Loucy (cell line): ENCODE measurements around the gene DGAT2.

Experiments
- H2AFZ ChIP-seq: fragments of 200-600 bp; sonication (generic); 2 replicates; pipeline ENCODE4 v1.6.0; 2016; ENCODE audit warnings: antibody characterized with exemption, mild to moderate bottlenecking, low read length, moderate library complexity
- H3F3A ChIP-seq: fragments of 200-600 bp; 2 replicates; pipeline ENCODE4 v1.6.0; 2016; ENCODE audit warnings: antibody characterized with exemption, low read depth, mild to moderate bottlenecking
- H3K27me3 ChIP-seq: fragments of 200-600 bp; sonication (generic); 2 replicates; pipeline ENCODE4 v1.6.1; 2014; ENCODE audit warnings: low read length, mild to moderate bottlenecking; ENCODE audit not compliant: insufficient read depth, poor library complexity, severe bottlenecking
- H3K36me3 ChIP-seq: fragments of 200-600 bp; sonication (generic); 2 replicates; pipeline ENCODE4 v1.6.1; 2016; ENCODE audit warnings: low read length; ENCODE audit not compliant: insufficient read depth
- H3K4me1 ChIP-seq: fragments of 200-600 bp; sonication (generic); 2 replicates; pipeline ENCODE4 v1.5.1; 2014; ENCODE audit warnings: low read length, mild to moderate bottlenecking; ENCODE audit not compliant: insufficient read depth, poor library complexity, severe bottlenecking
- H3K4me2 ChIP-seq: fragments of 200-600 bp; sonication (generic); 2 replicates; pipeline ENCODE4 v1.6.0; 2014; ENCODE audit warnings: antibody characterized with exemption, low read length, low read depth, mild to moderate bottlenecking; ENCODE audit not compliant: poor library complexity, severe bottlenecking
- H3K4me3 ChIP-seq: fragments of 200-600 bp; sonication (generic); 2 replicates; pipeline ENCODE4 v1.5.1; 2014; ENCODE audit warnings: low read length, mild to moderate bottlenecking, mixed read lengths; ENCODE audit not compliant: poor library complexity, severe bottlenecking
- H3K79me2 ChIP-seq: fragments of 200-600 bp; sonication (generic); 2 replicates; pipeline ENCODE4 v1.6.1; 2014; ENCODE audit warnings: low read length; ENCODE audit not compliant: insufficient read depth
- H3K9ac ChIP-seq: fragments of 200-600 bp; sonication (generic); 2 replicates; pipeline ENCODE4 v1.6.0; 2014; ENCODE audit warnings: mild to moderate bottlenecking, low read depth, low read length, moderate library complexity; ENCODE audit not compliant: poor library complexity, severe bottlenecking
- H3K9me2 ChIP-seq: fragments of 200-600 bp; sonication (generic); replicated peaks from 2 replicates; pipeline ENCODE4 v1.6.1; 2016; ENCODE audit warnings: low read depth, low read length, mixed read lengths
- H3K9me3 ChIP-seq: fragments of 200-600 bp; sonication (generic); 2 replicates; pipeline ENCODE4 v1.6.1; 2014; ENCODE audit warnings: mild to moderate bottlenecking, antibody characterized with exemption, low read length, low read depth; ENCODE audit not compliant: insufficient read depth
- H4K20me1 ChIP-seq: fragments of 200-600 bp; sonication (generic); 2 replicates; pipeline ENCODE4 v1.6.0; 2014; ENCODE audit warnings: antibody characterized with exemption, low read length, mild to moderate bottlenecking; ENCODE audit not compliant: insufficient read depth, poor library complexity, severe bottlenecking
- CTCF ChIP-seq: fragments of 200-600 bp; sonication (generic); conservative IDR thresholded peaks from 2 replicates; pipeline ENCODE4 v1.5.1; 2014; ENCODE audit warnings: mild to moderate bottlenecking, antibody characterized with exemption, low read length
- EZH2phosphoT487 ChIP-seq: fragments of 200-600 bp; IDR thresholded peaks from 2 replicates; pipeline ENCODE4 v1.6.1; 2018; ENCODE audit warnings: antibody characterized with exemption, mild to moderate bottlenecking, moderate library complexity, borderline replicate concordance

DGAT2 gene

DNA sequence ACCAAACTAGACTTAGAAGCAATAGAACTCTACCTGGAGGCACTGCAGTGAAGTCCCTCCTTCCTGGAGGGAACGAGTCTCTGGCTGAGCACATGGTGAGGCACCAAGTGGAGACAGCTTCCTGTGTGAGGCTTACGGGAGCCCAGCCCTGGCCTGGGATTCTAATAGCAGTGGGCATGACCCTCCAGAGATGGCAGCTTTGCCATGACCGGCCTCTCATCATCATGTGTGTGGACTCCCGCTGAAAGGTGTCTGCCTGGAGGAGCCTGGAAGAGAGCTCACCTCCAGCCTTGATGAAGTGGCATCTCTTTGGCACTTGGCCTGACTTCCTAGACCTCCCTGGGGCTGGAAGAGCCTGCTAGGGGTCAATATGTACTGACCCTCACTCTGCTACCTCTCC, 8.0 kb downstream of the DGAT2 start:
- no peak overlapping the region for H3K4me3 ChIP-seq
- no peaks in the 10 kb centered on the region for H4K20me1 ChIP-seq
- H3K27me3 ChIP-seq = no peaks in the 10 kb centered on the region
- no peaks in the 10 kb centered on the region for H3K36me3 ChIP-seq
- no peaks in the 10 kb centered on the region for H3K79me2 ChIP-seq
- H3K4me1 ChIP-seq = peaks cover 13% of the 10 kb centered on the region
- H3F3A ChIP-seq = no peaks in the 10 kb centered on the region
- no peaks in the 10 kb centered on the region for H3K9me2 ChIP-seq
- H3K4me2 ChIP-seq = no peak overlapping the region
- no peak for TF ChIP-seq CTCF
- TF ChIP-seq EZH2phosphoT487 = no peak
- no peak overlapping the region for H3K9ac ChIP-seq
- H2AFZ ChIP-seq = no peak overlapping the region
- no peaks in the 10 kb centered on the region for H3K9me3 ChIP-seq

GRCh38 chr11:75777461-75778110, 9.0 kb downstream of the DGAT2 start:
- no peaks in the 10 kb centered on the region for H3K79me2 ChIP-seq
- H3K4me1 ChIP-seq = peaks cover 11% of the 10 kb centered on the region
- no peaks in the 10 kb centered on the region for H3F3A ChIP-seq
- H2AFZ ChIP-seq = no peak overlapping the region
- H3K9me2 ChIP-seq = no peaks in the 10 kb centered on the region
- no peak overlapping the region for H3K4me2 ChIP-seq
- H4K20me1 ChIP-seq = no peaks in the 10 kb centered on the region
- no peaks in the 10 kb centered on the region for H3K36me3 ChIP-seq
- no peak overlapping the region for H3K4me3 ChIP-seq
- TF ChIP-seq EZH2phosphoT487 = no peak
- no peak for TF ChIP-seq CTCF
- no peak overlapping the region for H3K9ac ChIP-seq
- H3K9me3 ChIP-seq = no peaks in the 10 kb centered on the region
- no peaks in the 10 kb centered on the region for H3K27me3 ChIP-seq

DNA sequence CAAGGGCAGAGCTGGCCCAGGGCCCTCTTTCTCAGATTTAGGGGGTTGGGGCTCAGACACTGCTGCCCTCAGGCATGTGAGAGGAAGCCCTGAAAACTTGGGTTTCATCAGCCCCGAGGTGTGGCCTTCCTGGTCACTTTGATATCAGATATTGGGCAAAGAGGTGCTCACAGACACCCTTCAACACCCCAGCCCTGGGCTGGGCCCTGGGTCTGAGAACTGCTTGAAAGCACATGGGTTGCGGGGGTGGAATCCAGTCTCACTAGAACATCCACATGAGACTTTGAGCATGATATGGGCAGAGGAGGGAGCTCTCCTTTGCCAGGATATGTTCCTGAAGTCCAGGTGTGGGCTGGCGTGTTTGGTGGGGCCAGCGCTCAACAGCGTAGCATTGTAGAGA, 10.4 kb downstream of the DGAT2 start:
- H3K36me3 ChIP-seq = no peaks in the 10 kb centered on the region
- no peak overlapping the region for H3K9ac ChIP-seq
- no peak overlapping the region for H2AFZ ChIP-seq
- H3K4me2 ChIP-seq = no peak overlapping the region
- TF ChIP-seq EZH2phosphoT487 (no peak), CTCF (no peak)
- no peaks in the 10 kb centered on the region for H4K20me1 ChIP-seq
- no peaks in the 10 kb centered on the region for H3K9me3 ChIP-seq
- no peak overlapping the region for H3K4me3 ChIP-seq
- H3K79me2 ChIP-seq = no peaks in the 10 kb centered on the region
- H3K9me2 ChIP-seq = no peaks in the 10 kb centered on the region
- peaks cover 22% of the 10 kb centered on the region for H3K4me1 ChIP-seq
- no peaks in the 10 kb centered on the region for H3F3A ChIP-seq
- H3K27me3 ChIP-seq = no peaks in the 10 kb centered on the region
